Measurements from ENCODE around the gene ANKRD6.
A peak's percentile ranks its signal among the peaks of the same experiment; 100 is the strongest.

Gene ANKRD6

GRCh38 chr6:89410231-89410761 is 22.7 kb upstream of the ANKRD6 start:
- Histone ChIP-seq H3K27me3 (ENCODE audit: low read length) (no peaks in the 10 kb centered on the region), H3K36me3 (ENCODE audit: low read length) (no peaks in the 10 kb centered on the region), H3K9me3 (ENCODE audit: insufficient read depth, low read length) (no peaks in the 10 kb centered on the region), H3F3A (ENCODE audit: insufficient read depth) (peaks cover 21% of the 10 kb centered on the region), H3K79me2 (ENCODE audit: insufficient read depth, low read length) (peaks cover 65% of the 10 kb centered on the region), H2AFZ (ENCODE audit: low read depth, low read length, severe bottlenecking) (no peak overlapping the region), H4K20me1 (ENCODE audit: low read depth, low read length) (no peaks in the 10 kb centered on the region; the same call in 1 of the 2 replicates), H3K9ac (ENCODE audit: low read length) (peak overlapping the region; percentile 94; the same call in 1 of the 2 replicates), H3K27ac (ENCODE audit: low read depth, low read length) (peak overlapping the region; percentile 70), H3K4me2 (ENCODE audit: low read depth, low read length, poor library complexity, severe bottlenecking) (peak overlapping the region; percentile 75), H3K9me2 (replicated peaks; ENCODE audit: insufficient read depth, low read length) (no peaks in the 10 kb centered on the region), H3K4me3 (ENCODE audit: insufficient read depth, low read length, poor library complexity, severe bottlenecking) (peak overlapping the region; percentile 94)
- TF ChIP-seq, protein P1, sequence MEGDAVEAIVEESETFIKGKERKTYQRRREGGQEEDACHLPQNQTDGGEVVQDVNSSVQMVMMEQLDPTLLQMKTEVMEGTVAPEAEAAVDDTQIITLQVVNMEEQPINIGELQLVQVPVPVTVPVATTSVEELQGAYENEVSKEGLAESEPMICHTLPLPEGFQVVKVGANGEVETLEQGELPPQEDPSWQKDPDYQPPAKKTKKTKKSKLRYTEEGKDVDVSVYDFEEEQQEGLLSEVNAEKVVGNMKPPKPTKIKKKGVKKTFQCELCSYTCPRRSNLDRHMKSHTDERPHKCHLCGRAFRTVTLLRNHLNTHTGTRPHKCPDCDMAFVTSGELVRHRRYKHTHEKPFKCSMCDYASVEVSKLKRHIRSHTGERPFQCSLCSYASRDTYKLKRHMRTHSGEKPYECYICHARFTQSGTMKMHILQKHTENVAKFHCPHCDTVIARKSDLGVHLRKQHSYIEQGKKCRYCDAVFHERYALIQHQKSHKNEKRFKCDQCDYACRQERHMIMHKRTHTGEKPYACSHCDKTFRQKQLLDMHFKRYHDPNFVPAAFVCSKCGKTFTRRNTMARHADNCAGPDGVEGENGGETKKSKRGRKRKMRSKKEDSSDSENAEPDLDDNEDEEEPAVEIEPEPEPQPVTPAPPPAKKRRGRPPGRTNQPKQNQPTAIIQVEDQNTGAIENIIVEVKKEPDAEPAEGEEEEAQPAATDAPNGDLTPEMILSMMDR (IDR thresholded peaks at IDR 0.05; ENCODE audit: insufficient read depth, low read length, poor library complexity, severe bottlenecking) = no peak
- TF ChIP-seq EZH2phosphoT487 (conservative IDR thresholded peaks at IDR 0.05; ENCODE audit: low read length) = no peak

GRCh38 chr6:89410788-89411144 is 22.2 kb upstream of the ANKRD6 start:
- Histone ChIP-seq H3K79me2 (ENCODE audit: insufficient read depth, low read length) (peaks cover 60% of the 10 kb centered on the region), H2AFZ (ENCODE audit: low read depth, low read length, severe bottlenecking) (no peak overlapping the region), H3K36me3 (ENCODE audit: low read length) (no peaks in the 10 kb centered on the region), H3K4me2 (ENCODE audit: low read depth, low read length, poor library complexity, severe bottlenecking) (peak overlapping the region; percentile 75), H3K27ac (ENCODE audit: low read depth, low read length) (peak overlapping the region; percentile 70), H3K9ac (ENCODE audit: low read length) (peak overlapping the region; percentile 94), H3K27me3 (ENCODE audit: low read length) (no peaks in the 10 kb centered on the region), H3K4me3 (ENCODE audit: insufficient read depth, low read length, poor library complexity, severe bottlenecking) (peak overlapping the region; percentile 94), H3K9me3 (ENCODE audit: insufficient read depth, low read length) (no peaks in the 10 kb centered on the region), H3K9me2 (replicated peaks; ENCODE audit: insufficient read depth, low read length) (no peaks in the 10 kb centered on the region), H4K20me1 (ENCODE audit: low read depth, low read length) (no peaks in the 10 kb centered on the region; the same call in 1 of the 2 replicates), H3F3A (ENCODE audit: insufficient read depth) (peaks cover 21% of the 10 kb centered on the region)
- TF ChIP-seq EZH2phosphoT487 (conservative IDR thresholded peaks at IDR 0.05; ENCODE audit: low read length) = no peak
- TF ChIP-seq, protein P1 (IDR thresholded peaks at IDR 0.05; ENCODE audit: insufficient read depth, low read length, poor library complexity, severe bottlenecking) = no peak

DNA sequence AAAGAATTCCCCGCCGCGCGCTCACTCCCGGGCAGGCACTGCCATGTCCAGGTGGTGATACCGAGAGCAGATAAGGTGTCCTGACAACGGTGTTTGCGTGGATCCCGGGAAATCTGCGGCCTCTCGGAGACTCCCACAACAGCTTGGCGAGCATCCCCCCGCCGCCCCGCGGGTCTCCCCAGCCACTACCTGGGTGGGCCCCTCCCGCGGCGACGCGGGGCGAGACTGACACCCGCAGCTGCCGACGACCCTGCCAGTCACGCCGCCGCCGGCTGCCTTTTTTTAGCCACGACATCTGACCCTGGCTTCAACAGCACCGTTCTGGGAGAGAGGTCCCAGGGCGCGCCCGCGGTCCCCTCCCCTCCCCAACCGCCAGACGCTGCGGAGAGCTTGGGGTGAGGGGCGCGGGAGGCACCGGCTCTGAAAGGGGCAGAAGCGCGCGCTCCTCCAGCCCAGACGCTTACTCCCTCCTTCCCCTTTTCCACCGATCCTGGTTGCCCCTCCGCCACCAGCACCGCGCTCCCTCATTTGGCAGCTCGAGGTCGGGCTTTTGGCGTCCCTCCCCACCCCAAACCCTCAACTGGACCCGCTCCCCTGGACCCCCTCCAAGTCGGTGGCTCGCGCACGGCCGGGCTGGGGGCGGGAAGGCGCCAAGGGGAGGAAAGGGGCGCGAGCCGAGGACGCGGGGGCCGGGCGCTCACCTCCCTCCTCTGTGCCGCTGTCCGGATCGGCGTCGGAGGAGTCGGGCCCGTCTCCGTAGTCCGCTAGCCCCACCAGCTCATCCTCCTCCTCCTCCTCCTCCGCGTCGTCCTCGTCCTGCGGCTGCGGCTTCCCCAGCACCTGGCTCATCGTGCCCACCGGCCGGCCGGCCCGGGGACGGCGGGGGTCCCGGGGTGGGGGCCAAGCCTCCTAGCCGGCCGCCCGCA is 21.5 kb upstream of the ANKRD6 start:
- Histone ChIP-seq H3K9me2 (replicated peaks; ENCODE audit: insufficient read depth, low read length) (no peaks in the 10 kb centered on the region), H3F3A (ENCODE audit: insufficient read depth) (peaks cover 21% of the 10 kb centered on the region), H4K20me1 (ENCODE audit: low read depth, low read length) (no peaks in the 10 kb centered on the region; the same call in 1 of the 2 replicates), H3K9me3 (ENCODE audit: insufficient read depth, low read length) (no peaks in the 10 kb centered on the region), H3K27ac (ENCODE audit: low read depth, low read length) (peak overlapping the region; percentile 70), H3K4me2 (ENCODE audit: low read depth, low read length, poor library complexity, severe bottlenecking) (peak overlapping the region; percentile 75), H3K36me3 (ENCODE audit: low read length) (no peaks in the 10 kb centered on the region), H3K79me2 (ENCODE audit: insufficient read depth, low read length) (peaks cover 53% of the 10 kb centered on the region), H2AFZ (ENCODE audit: low read depth, low read length, severe bottlenecking) (peak overlapping the region; percentile 89), H3K27me3 (ENCODE audit: low read length) (no peaks in the 10 kb centered on the region), H3K9ac (ENCODE audit: low read length) (peak overlapping the region; percentile 94), H3K4me3 (ENCODE audit: insufficient read depth, low read length, poor library complexity, severe bottlenecking) (peak overlapping the region; percentile 94)
- TF ChIP-seq EZH2phosphoT487 (conservative IDR thresholded peaks at IDR 0.05; ENCODE audit: low read length) = no peak
- TF ChIP-seq, protein P1 (IDR thresholded peaks at IDR 0.05; ENCODE audit: insufficient read depth, low read length, poor library complexity, severe bottlenecking) = no peak
